CD4-positive, alpha-beta T cell (primary cell): Measurements from ENCODE around the gene ABCE1. TPM values are rescaled to one million over a fixed set of nuclear protein-coding genes. Genes with fewer than 3 reads are reported as not detected.

Experiments used
- ATAC-seq: fragments of 200-7000 bp; cut with Tn5 transposase; one replicate; pipeline ENCODE4 v1.10.0; 2022; ENCODE audit warnings: mild to moderate bottlenecking; ENCODE audit not compliant: poor library complexity
- CTCF ChIA-PET: fragments of 350-600 bp; sonication (Branson Sonifier 250); formaldehyde crosslinking; loops from one replicate; lab custom pipeline; 2021; ENCODE audit warnings: antibody characterized with exemption, inconsistent platforms; lab: Charles Lee
- POLR2A ChIA-PET: fragments of 350-600 bp; sonication (Branson Sonifier 250); formaldehyde crosslinking; loops from one replicate; lab custom pipeline; 2021; ENCODE audit warnings: antibody characterized with exemption, inconsistent platforms; lab: Charles Lee
- DNase-seq, 14 experiments: peaks; one replicate each; pipeline ENCODE4 v3.0.0-alpha.2; 2013 to 2020; ENCODE audit warnings: mixed read lengths in 2 of 14
- H3K27ac ChIP-seq, 2 donors: one replicate each; pipeline versions ENCODE4 v1.5.1 to v1.7.0; 2013; ENCODE audit warnings: low read length in 2 of 2, low read depth in 1 of 2, mild to moderate bottlenecking in 1 of 2
- H3K27me3 ChIP-seq, 2 experiments: 1 replicate in 1 of 2; 2 replicates in 1 of 2; pipeline versions ENCODE4 v1.6.1 to v1.7.0; 2013; ENCODE audit warnings: low read length in 2 of 2, control low read depth in 1 of 2, mild to moderate bottlenecking in 1 of 2, moderate library complexity in 1 of 2; ENCODE audit not compliant: insufficient read depth in 2 of 2, control insufficient read depth in 1 of 2
- H3K36me3 ChIP-seq: one replicate; pipeline ENCODE4 v1.6.1; 2013; ENCODE audit warnings: low read length, control low read depth; ENCODE audit not compliant: insufficient read depth
- H3K4me1 ChIP-seq: one replicate; pipeline ENCODE4 v1.6.1; 2013; ENCODE audit warnings: low read length, control low read depth; ENCODE audit not compliant: insufficient read depth
- H3K4me3 ChIP-seq: one replicate; pipeline ENCODE4 v1.5.1; 2013; ENCODE audit warnings: mild to moderate bottlenecking, low read length, moderate library complexity
- H3K9me3 ChIP-seq, 2 experiments: 1 replicate in 1 of 2; 2 replicates in 1 of 2; pipeline versions ENCODE4 v1.6.1 to v1.7.0; 2013; ENCODE audit warnings: low read length in 2 of 2, mild to moderate bottlenecking in 2 of 2, control low read depth in 1 of 2, moderate library complexity in 1 of 2; ENCODE audit not compliant: control insufficient read depth in 1 of 2, insufficient read depth in 1 of 2
- H3K27ac Mint-ChIP-seq: one replicate; pipeline ENCODE4 v1.8.0; 2020; ENCODE audit warnings: mixed read lengths
- H3K27me3 Mint-ChIP-seq: one replicate; pipeline ENCODE4 v1.8.0; 2021; ENCODE audit warnings: mixed read lengths
- H3K36me3 Mint-ChIP-seq: one replicate; pipeline ENCODE4 v1.8.0; 2021; ENCODE audit warnings: low read depth, mixed read lengths
- H3K4me1 Mint-ChIP-seq: one replicate; pipeline ENCODE4 v1.8.0; 2021; ENCODE audit warnings: low read depth, mixed read lengths
- H3K4me3 Mint-ChIP-seq: one replicate; pipeline ENCODE4 v1.8.0; 2020; ENCODE audit warnings: mild to moderate bottlenecking, mixed read lengths
- H3K9me3 Mint-ChIP-seq: one replicate; pipeline ENCODE4 v1.8.0; 2020; ENCODE audit warnings: mixed read lengths
- intact Hi-C, 2 experiments: fragments of 100-400 bp; cut with DNase I in 1 of 2; cut with micrococcal nuclease in 1 of 2; formaldehyde crosslinking; loops; one replicate each; pipeline versions ENCODE4 v1.15.1 to v1.9.0; 2023 to 2025; cut with DNase I, micrococcal nuclease
- total RNA-seq, 174 experiments: library from RNA in 2 of 174; stranded (reverse) in 2 of 174; gene quantifications; one replicate each; pipeline ENCODE4 v1.2.3 and lab custom pipeline; 2021 to 2026
- TF ChIP-seq, protein P1 (sequence below): fragments of 200-600 bp; IDR thresholded peaks from one replicate; pipeline ENCODE4 v1.8.0; 2022; ENCODE audit warnings: antibody characterized with exemption, mild to moderate bottlenecking

The ABCE1 gene
- total RNA-seq, 2 experiments from 2014 or later: 50.1 to 50.6 TPM

DNA sequence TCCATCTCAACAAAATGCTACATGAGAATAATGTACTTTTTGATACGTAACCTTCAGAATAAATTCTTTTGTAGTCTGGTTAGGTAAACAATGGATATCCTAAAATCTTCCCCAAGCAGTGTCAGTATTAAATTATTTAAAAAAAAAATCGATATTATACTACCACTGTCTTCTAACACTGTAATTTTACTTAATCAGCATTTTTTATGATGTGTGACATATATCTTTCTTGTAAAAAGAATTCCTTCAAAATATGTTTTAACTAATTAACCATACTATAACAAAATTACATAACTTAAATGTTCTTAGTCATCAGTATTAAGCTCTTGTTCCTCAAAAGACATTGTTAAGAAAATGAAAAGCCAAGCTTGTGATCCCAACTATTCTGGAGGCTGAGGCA, 69.8 kb downstream of the ABCE1 start:
- TF ChIP-seq, protein P1, sequence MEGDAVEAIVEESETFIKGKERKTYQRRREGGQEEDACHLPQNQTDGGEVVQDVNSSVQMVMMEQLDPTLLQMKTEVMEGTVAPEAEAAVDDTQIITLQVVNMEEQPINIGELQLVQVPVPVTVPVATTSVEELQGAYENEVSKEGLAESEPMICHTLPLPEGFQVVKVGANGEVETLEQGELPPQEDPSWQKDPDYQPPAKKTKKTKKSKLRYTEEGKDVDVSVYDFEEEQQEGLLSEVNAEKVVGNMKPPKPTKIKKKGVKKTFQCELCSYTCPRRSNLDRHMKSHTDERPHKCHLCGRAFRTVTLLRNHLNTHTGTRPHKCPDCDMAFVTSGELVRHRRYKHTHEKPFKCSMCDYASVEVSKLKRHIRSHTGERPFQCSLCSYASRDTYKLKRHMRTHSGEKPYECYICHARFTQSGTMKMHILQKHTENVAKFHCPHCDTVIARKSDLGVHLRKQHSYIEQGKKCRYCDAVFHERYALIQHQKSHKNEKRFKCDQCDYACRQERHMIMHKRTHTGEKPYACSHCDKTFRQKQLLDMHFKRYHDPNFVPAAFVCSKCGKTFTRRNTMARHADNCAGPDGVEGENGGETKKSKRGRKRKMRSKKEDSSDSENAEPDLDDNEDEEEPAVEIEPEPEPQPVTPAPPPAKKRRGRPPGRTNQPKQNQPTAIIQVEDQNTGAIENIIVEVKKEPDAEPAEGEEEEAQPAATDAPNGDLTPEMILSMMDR: no peak
- Mint-ChIP-seq H3K27ac (no peak overlapping the region), H3K27me3 (no peaks in the 10 kb centered on the region), H3K36me3 (peaks cover 70% of the 10 kb centered on the region), H3K4me3 (no peak overlapping the region), H3K9me3 (no peaks in the 10 kb centered on the region), H3K4me1 (peaks cover 32% of the 10 kb centered on the region)
- no peak for ATAC-seq
- ChIA-PET CTCF (no interaction called here), POLR2A (interaction anchor here (1.6 kb wide), 1 partner anchor 70 kb away, joined by 4 read pairs; the partner anchor contains the start of genes ABCE1 and ANAPC10)
- Histone ChIP-seq H3K27ac (no peak overlapping the region), H3K36me3 (peaks cover 39% of the 10 kb centered on the region), H3K4me3 (no peak overlapping the region), H3K27me3 (no peaks in the 10 kb centered on the region), H3K4me1 (no peaks in the 10 kb centered on the region), H3K9me3 (no peaks in the 10 kb centered on the region)
- no peak for DNase-seq
- intact Hi-C loops: no loop called here

DNA sequence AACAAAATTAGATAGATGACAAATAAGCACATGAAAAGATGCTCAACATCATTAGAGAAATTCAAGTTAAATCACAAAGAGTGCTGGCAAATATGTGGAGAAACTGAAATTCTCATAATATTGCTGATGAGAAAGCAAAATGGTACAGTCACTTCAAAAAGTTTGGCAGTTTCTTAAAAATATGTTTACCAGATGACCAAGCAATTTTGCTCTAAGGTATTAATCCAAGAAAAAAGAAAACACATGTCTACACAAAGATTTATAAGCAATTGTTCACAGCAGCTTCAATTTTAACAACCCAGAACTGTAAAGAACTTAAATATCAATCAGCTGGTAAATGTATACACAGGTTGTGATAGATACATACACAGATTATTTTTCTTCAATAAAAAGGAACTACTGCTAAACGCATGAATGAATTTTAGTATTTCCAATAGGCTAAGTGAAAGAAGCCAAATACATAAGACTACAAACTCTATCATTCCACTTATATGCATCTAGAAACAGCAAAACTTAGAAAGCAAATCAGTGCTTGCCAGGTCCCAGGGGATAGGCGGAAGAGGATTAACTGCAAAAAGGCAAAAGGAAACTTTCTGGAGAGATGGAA, 70.6 kb downstream of the ABCE1 start:
- intact Hi-C loops: no loop called here

DNA sequence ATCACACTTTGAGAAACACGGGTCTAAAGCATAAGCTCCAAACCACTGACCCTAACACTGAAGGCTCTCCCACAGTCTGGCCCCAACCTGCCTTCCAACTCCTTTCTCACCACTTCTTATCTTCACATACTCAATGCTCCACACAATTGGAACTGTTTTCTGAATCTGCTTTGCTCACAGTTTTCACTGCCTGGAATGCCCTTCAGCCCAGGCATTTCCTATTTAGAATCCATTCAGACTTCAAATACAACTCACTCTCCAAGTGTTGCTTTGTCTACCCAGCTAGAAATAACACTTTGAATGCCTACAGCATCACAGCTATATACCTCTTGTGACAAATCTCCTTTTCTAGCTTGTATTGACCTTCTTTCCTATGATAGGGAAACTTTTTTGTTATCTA, 72.1 kb downstream of the ABCE1 start:
- H3K4me3 ChIP-seq: no peak overlapping the region
- H3K27me3 ChIP-seq: no peaks in the 10 kb centered on the region
- no peaks in the 10 kb centered on the region for H3K27me3 Mint-ChIP-seq
- H3K36me3 ChIP-seq: peaks cover 35% of the 10 kb centered on the region
- intact Hi-C loops: no loop called here
- peaks cover 77% of the 10 kb centered on the region for H3K36me3 Mint-ChIP-seq
- ATAC-seq (no peak), DNase-seq (no peak)
- TF ChIP-seq, protein P1: no peak
- peaks cover 46% of the 10 kb centered on the region for H3K4me1 Mint-ChIP-seq
- no peaks in the 10 kb centered on the region for H3K9me3 Mint-ChIP-seq
- H3K4me1 ChIP-seq: no peaks in the 10 kb centered on the region
- CTCF ChIA-PET: interaction anchor here (1.5 kb wide), 1 partner anchor 16 kb away, joined by 3 read pairs; no protein-coding TSS in a partner anchor
- H3K4me3 Mint-ChIP-seq: no peak overlapping the region
- POLR2A ChIA-PET: no interaction called here
- peak overlapping the region; percentile 16 for H3K27ac Mint-ChIP-seq
- H3K9me3 ChIP-seq: no peaks in the 10 kb centered on the region
- no peak overlapping the region for H3K27ac ChIP-seq

More for the DNA sequence above, 70.6 kb downstream of the ABCE1 start:
- Mint-ChIP-seq H3K4me3 (no peak overlapping the region), H3K27ac (no peak overlapping the region), H3K4me1 (peaks cover 33% of the 10 kb centered on the region), H3K27me3 (no peaks in the 10 kb centered on the region), H3K9me3 (no peaks in the 10 kb centered on the region), H3K36me3 (peaks cover 70% of the 10 kb centered on the region)
- TF ChIP-seq, protein P1: no peak
- H3K27ac ChIP-seq: no peak overlapping the region
- ATAC-seq (no peak), DNase-seq (no peak)
- CTCF ChIA-PET: no interaction called here
- POLR2A ChIA-PET: interaction anchor here (1.6 kb wide), 1 partner anchor 70 kb away, joined by 4 read pairs; the partner anchor contains the start of genes ABCE1 and ANAPC10
- no peaks in the 10 kb centered on the region for H3K27me3 ChIP-seq
- H3K9me3 ChIP-seq: no peaks in the 10 kb centered on the region
- H3K4me1 ChIP-seq: no peaks in the 10 kb centered on the region
- H3K36me3 ChIP-seq: peaks cover 40% of the 10 kb centered on the region
- H3K4me3 ChIP-seq: no peak overlapping the region
